HG03521 (cell line): ENCODE measurements around the gene MET.

Experiments
- ATAC-seq: cut with Tn5 transposase; IDR thresholded peaks from one replicate; pipeline ENCODE4 v1.9.1; 2021; ENCODE audit warnings: mild to moderate bottlenecking, moderate library complexity; ENCODE audit not compliant: unreplicated experiment

MET gene

DNA sequence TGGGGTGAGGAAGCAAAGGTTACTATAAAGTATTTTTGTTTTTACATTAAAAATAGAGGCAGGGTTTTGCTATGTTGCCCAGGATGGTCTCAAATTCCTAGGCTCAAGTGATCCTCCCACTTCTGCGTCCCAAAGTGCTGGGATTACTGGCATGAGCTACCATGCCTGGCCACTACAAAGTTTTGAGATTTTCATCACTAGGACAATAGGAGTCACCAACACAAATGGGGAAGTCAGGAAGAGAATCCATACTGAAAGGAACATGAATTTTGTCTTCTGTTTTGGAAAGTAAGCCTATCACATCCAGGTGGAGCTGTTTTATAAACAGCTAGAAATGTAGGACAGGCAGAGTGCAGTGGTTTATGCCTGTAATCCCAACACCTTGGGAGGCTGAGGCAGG is 170.4 kb downstream of the MET start:
- no peak for ATAC-seq

DNA sequence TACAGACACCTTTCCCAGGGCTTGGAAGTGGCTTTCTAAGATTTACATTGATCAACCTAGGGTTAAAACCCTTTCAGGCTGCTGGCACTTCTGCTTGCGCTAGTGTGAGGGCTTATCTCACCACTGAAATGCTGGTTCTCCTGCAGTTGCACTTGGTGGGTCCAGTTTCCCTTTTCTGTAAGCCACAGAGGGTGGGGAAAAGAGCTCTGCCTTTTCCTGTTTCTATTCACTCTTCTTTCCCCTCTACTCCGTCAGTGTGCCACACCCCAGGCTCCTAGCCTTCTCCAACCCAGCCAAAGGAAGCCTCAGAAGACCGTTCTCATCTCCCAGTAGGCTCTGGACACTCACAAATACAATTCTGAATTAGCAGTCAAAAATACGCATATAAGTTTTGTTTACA is 171.4 kb downstream of the MET start:
- ATAC-seq: no peak
